Stimulated activated CD8-positive, alpha-beta memory T cell treated with anti-CD3 and anti-CD28 coated beads, Interleukin-12 subunit alpha, Interleukin-12 subunit beta, amount 100 ng/mL, for 1 hour (primary cell): ENCODE measurements around the gene DCDC1.

ENCODE experiments used
- DNase-seq: peaks from one replicate; pipeline ENCODE4 v3.0.0-alpha.2; 2020; ENCODE audit warnings: low read depth

DCDC1 gene

GRCh38 chr11:31236143-31236542, 133.4 kb downstream of the DCDC1 start:
- no peak for DNase-seq

GRCh38 chr11:31233425-31233824, 136.1 kb downstream of the DCDC1 start:
- DNase-seq = no peak

- DNase-seq = no peak
These were observed 137.9 kb downstream of the DCDC1 start for GRCh38 chr11:31231601-31232000.

GRCh38 chr11:31218847-31219246, 150.7 kb downstream of the DCDC1 start:
- no peak for DNase-seq

- DNase-seq = no peak
These were observed 155.2 kb downstream of the DCDC1 start for GRCh38 chr11:31214372-31214771.

- no peak for DNase-seq
These were observed 170.2 kb downstream of the DCDC1 start for GRCh38 chr11:31199378-31199777.

GRCh38 chr11:31173926-31174680, 195.4 kb downstream of the DCDC1 start:
- DNase-seq = no peak

GRCh38 chr11:31160504-31161422, 208.8 kb downstream of the DCDC1 start:
- DNase-seq = no peak

GRCh38 chr11:31150841-31151240, 218.7 kb downstream of the DCDC1 start:
- DNase-seq = no peak

GRCh38 chr11:31150011-31150410, 219.5 kb downstream of the DCDC1 start:
- DNase-seq = no peak

- DNase-seq = no peak
These were observed 227.8 kb downstream of the DCDC1 start for GRCh38 chr11:31141789-31142188.

GRCh38 chr11:31139479-31139878, 230.1 kb downstream of the DCDC1 start:
- no peak for DNase-seq

GRCh38 chr11:31132531-31133421, 236.8 kb downstream of the DCDC1 start:
- DNase-seq = no peak

- DNase-seq = no peak
These were observed 237.8 kb downstream of the DCDC1 start for GRCh38 chr11:31131760-31132159.

GRCh38 chr11:31127290-31127689, 242.2 kb downstream of the DCDC1 start:
- DNase-seq = no peak

- DNase-seq = no peak
These were observed 249.1 kb downstream of the DCDC1 start for GRCh38 chr11:31120428-31120827.

GRCh38 chr11:31118566-31118965, 251.0 kb downstream of the DCDC1 start:
- DNase-seq = no peak

GRCh38 chr11:31117038-31117437, 252.5 kb downstream of the DCDC1 start:
- DNase-seq = no peak

- no peak for DNase-seq
These were observed 255.1 kb downstream of the DCDC1 start for GRCh38 chr11:31114442-31114841.

GRCh38 chr11:31110830-31111229, 258.7 kb downstream of the DCDC1 start:
- no peak for DNase-seq

GRCh38 chr11:31109446-31109845, 260.1 kb downstream of the DCDC1 start:
- DNase-seq = no peak

- no peak for DNase-seq
These were observed 261.9 kb downstream of the DCDC1 start for GRCh38 chr11:31107649-31108048.
